IMR-90 (cell line): ENCODE data around the gene SDS. TPM values are rescaled to one million over a fixed set of nuclear protein-coding genes. Genes with fewer than 3 reads are reported as not detected.

Source experiments
- ATAC-seq: fragments of 200-7000 bp; cut with Tn5 transposase; 2 replicates; pipeline ENCODE4 v1.9.1; 2020; ENCODE audit warnings: low read depth, mild to moderate bottlenecking, moderate library complexity
- BruUV-seq: library from RNA; stranded (reverse); fragments of 400-500 nt; replicated peaks from 2 replicates; lab custom pipeline; 2021; lab: Mats Ljungman, UMichigan
- CTCF ChIA-PET: fragments of 300-600 bp; formaldehyde crosslinking; extraction: SDS; loops from one replicate; lab custom pipeline; 2021; ENCODE audit warnings: antibody characterized with exemption; lab: Yijun Ruan, JAX
- POLR2A ChIA-PET: fragments of 300-600 bp; sonication (Branson Sonifier 250); formaldehyde crosslinking; loops from one replicate; lab custom pipeline; 2022; ENCODE audit warnings: antibody characterized with exemption; ENCODE audit not compliant: unreplicated experiment; lab: Charles Lee
- DNase-seq: peaks from one replicate; pipeline ENCODE4 v3.0.0; 2013
- H2AFZ ChIP-seq: replicated peaks from 2 replicates; pipeline ENCODE3; 2013; ENCODE audit warnings: low read length, mild to moderate bottlenecking; ENCODE audit not compliant: poor library complexity
- H2AK5ac ChIP-seq: 2 replicates; pipeline ENCODE4 v1.6.1; 2013; ENCODE audit warnings: low read depth, low read length, inconsistent platforms
- H2AK9ac ChIP-seq: replicated peaks from 2 replicates; pipeline ENCODE3; 2013; ENCODE audit warnings: mild to moderate bottlenecking, low read depth, low read length, moderate library complexity; ENCODE audit not compliant: poor library complexity
- H2BK120ac ChIP-seq: 2 replicates; pipeline ENCODE4 v1.6.1; 2013; ENCODE audit warnings: low read depth, low read length, inconsistent platforms
- H2BK15ac ChIP-seq: 3 replicates; pipeline ENCODE4 v1.6.1; 2013; ENCODE audit warnings: low read depth, low read length, inconsistent platforms
- H2BK20ac ChIP-seq: 2 replicates; pipeline ENCODE4 v1.6.1; 2013; ENCODE audit warnings: low read depth, mild to moderate bottlenecking, inconsistent platforms, low read length, moderate library complexity
- H2BK5ac ChIP-seq: 2 replicates; pipeline ENCODE4 v1.6.1; 2013; ENCODE audit warnings: mild to moderate bottlenecking, low read depth, low read length, inconsistent platforms; ENCODE audit not compliant: poor library complexity, severe bottlenecking
- H3K14ac ChIP-seq: replicated peaks from 2 replicates; pipeline ENCODE4 v1.6.1; 2013; ENCODE audit warnings: low read depth, low read length, inconsistent platforms
- H3K18ac ChIP-seq: 2 replicates; pipeline ENCODE4 v1.6.1; 2013; ENCODE audit warnings: low read depth, low read length, control low read depth
- H3K23ac ChIP-seq: 2 replicates; pipeline ENCODE4 v1.6.1; 2013; ENCODE audit warnings: low read depth, low read length, inconsistent platforms
- H3K27ac ChIP-seq: 2 replicates; pipeline ENCODE4 v1.5.1; 2013; ENCODE audit warnings: mild to moderate bottlenecking, control low read depth, low read length; ENCODE audit not compliant: insufficient read depth
- H3K27me3 ChIP-seq: 2 replicates; pipeline ENCODE4 v1.6.1; 2013; ENCODE audit warnings: low read length; ENCODE audit not compliant: control insufficient read depth, insufficient read depth
- H3K36me3 ChIP-seq: 2 replicates; pipeline ENCODE4 v1.6.1; 2013; ENCODE audit warnings: low read length, mixed read lengths; ENCODE audit not compliant: control insufficient read depth, insufficient read depth
- H3K4ac ChIP-seq: 2 replicates; pipeline ENCODE4 v1.6.1; 2013; ENCODE audit warnings: low read depth, low read length, inconsistent platforms
- H3K4me1 ChIP-seq: 2 replicates; pipeline ENCODE4 v1.6.1; 2013; ENCODE audit warnings: low read length, mixed read lengths; ENCODE audit not compliant: control insufficient read depth, insufficient read depth
- H3K4me2 ChIP-seq: 2 replicates; pipeline ENCODE4 v1.6.1; 2013; ENCODE audit warnings: low read depth, mild to moderate bottlenecking, control low read depth, low read length, moderate library complexity
- H3K4me3 ChIP-seq: 2 replicates; pipeline ENCODE4 v1.5.1; 2013; ENCODE audit warnings: low read depth, mild to moderate bottlenecking, control low read depth, low read length, moderate library complexity; ENCODE audit not compliant: insufficient read depth
- H3K56ac ChIP-seq: 2 replicates; pipeline ENCODE4 v1.6.1; 2013; ENCODE audit warnings: low read length, inconsistent platforms; ENCODE audit not compliant: insufficient read depth; ENCODE audit errors: extremely low read depth
- H3K79me1 ChIP-seq, 2 experiments: 2 replicates each; pipeline ENCODE4 v1.6.1; 2013; ENCODE audit warnings: low read length in 2 of 2, inconsistent platforms in 1 of 2, low read depth in 1 of 2
- H3K9ac ChIP-seq: 2 replicates; pipeline ENCODE4 v1.6.1; 2013; ENCODE audit warnings: low read depth, low read length, control low read depth
- H3K9me1 ChIP-seq: 2 replicates; pipeline ENCODE4 v1.6.1; 2013; ENCODE audit warnings: low read length, inconsistent platforms; ENCODE audit not compliant: insufficient read depth
- H3K9me3 ChIP-seq: 2 replicates; pipeline ENCODE4 v1.6.1; 2013; ENCODE audit warnings: low read length; ENCODE audit not compliant: control insufficient read depth, insufficient read depth
- H4K20me1 ChIP-seq: 2 replicates; pipeline ENCODE4 v1.6.1; 2013; ENCODE audit warnings: low read length, inconsistent platforms; ENCODE audit not compliant: insufficient read depth
- H4K5ac ChIP-seq: 2 replicates; pipeline ENCODE4 v1.6.1; 2013; ENCODE audit warnings: mild to moderate bottlenecking, low read depth, low read length, control low read depth
- H4K8ac ChIP-seq, 2 experiments: 2 replicates each; pipeline ENCODE4 v1.6.1; 2013; ENCODE audit warnings: low read depth in 2 of 2, low read length in 2 of 2, control low read depth in 1 of 2, inconsistent platforms in 1 of 2
- H4K91ac ChIP-seq: 2 replicates; pipeline ENCODE4 v1.6.1; 2013; ENCODE audit warnings: low read depth, low read length, inconsistent platforms; ENCODE audit not compliant: insufficient read depth
- BHLHE40 ChIP-seq: fragments of 150-350 bp; IDR thresholded peaks from 2 replicates; pipeline ENCODE4 v1.6.1; 2016; ENCODE audit warnings: mild to moderate bottlenecking, low read depth, low read length
- CEBPB ChIP-seq: IDR thresholded peaks from 2 replicates; pipeline ENCODE4 v1.6.1; 2012; ENCODE audit warnings: low read depth, low read length, improper control_type of control experiment
- CHD1 ChIP-seq: IDR thresholded peaks from 2 replicates; pipeline ENCODE4 v1.6.1; 2012; ENCODE audit warnings: low read depth, low read length, improper control_type of control experiment
- CTCF ChIP-seq: conservative IDR thresholded peaks from 2 replicates; pipeline ENCODE4 v1.5.1; 2012; ENCODE audit warnings: mild to moderate bottlenecking, low read depth, low read length, improper control_type of control experiment
- ELK1 ChIP-seq: fragments of 150-350 bp; IDR thresholded peaks from 2 replicates; pipeline ENCODE4 v1.6.1; 2016; ENCODE audit warnings: low read depth, mild to moderate bottlenecking, low read length, moderate library complexity, borderline replicate concordance
- FOS ChIP-seq: fragments of 150-350 bp; IDR thresholded peaks from 2 replicates; pipeline ENCODE4 v1.6.1; 2016; ENCODE audit warnings: low read depth, low read length
- MAFK ChIP-seq: IDR thresholded peaks from 2 replicates; pipeline ENCODE4 v1.6.1; 2012; ENCODE audit warnings: low read depth, low read length, improper control_type of control experiment
- MAZ ChIP-seq: IDR thresholded peaks from 2 replicates; pipeline ENCODE4 v1.6.1; 2012; ENCODE audit warnings: low read depth, mild to moderate bottlenecking, low read length, improper control_type of control experiment, moderate library complexity, borderline replicate concordance
- MXI1 ChIP-seq: IDR thresholded peaks from 2 replicates; pipeline ENCODE4 v1.6.1; 2012; ENCODE audit warnings: low read depth, mild to moderate bottlenecking, low read length, moderate library complexity, borderline replicate concordance
- NFE2L2 ChIP-seq: fragments of 150-350 bp; IDR thresholded peaks from 2 replicates; pipeline ENCODE4 v1.6.1; 2016; ENCODE audit warnings: low read depth, mild to moderate bottlenecking, low read length
- POLR2A ChIP-seq: IDR thresholded peaks from 2 replicates; pipeline ENCODE4 v1.6.1; 2012; ENCODE audit warnings: mild to moderate bottlenecking, low read depth, low read length
- RAD21 ChIP-seq: IDR thresholded peaks from 2 replicates; pipeline ENCODE4 v1.6.1; 2012; ENCODE audit warnings: low read length, improper control_type of control experiment
- RCOR1 ChIP-seq: IDR thresholded peaks from 2 replicates; pipeline ENCODE4 v1.6.1; 2012; ENCODE audit warnings: mild to moderate bottlenecking, low read length, improper control_type of control experiment; ENCODE audit not compliant: insufficient replicate concordance
- RFX5 ChIP-seq: IDR thresholded peaks from 2 replicates; pipeline ENCODE4 v1.8.0; 2012; ENCODE audit warnings: low read depth, mild to moderate bottlenecking, low read length, moderate library complexity
- SMC3 ChIP-seq: fragments of 150-350 bp; IDR thresholded peaks from 2 replicates; pipeline ENCODE4 v1.6.1; 2016; ENCODE audit warnings: low read depth, mild to moderate bottlenecking, antibody characterized with exemption, low read length, moderate library complexity
- USF2 ChIP-seq: fragments of 150-350 bp; IDR thresholded peaks from 2 replicates; pipeline ENCODE4 v1.6.1; 2017; ENCODE audit warnings: mild to moderate bottlenecking, antibody characterized with exemption, low read length, low read depth
- WGBS, 2 experiments: methylation state at CpG; one replicate each; pipeline versions ENCODE4 v1.1.5 to v1.1.7; 2013; ENCODE audit warnings: missing lambda C conversion rate in 2 of 2; ENCODE audit not compliant: insufficient read length in 1 of 2; ENCODE audit errors: extremely low coverage in 2 of 2; 5-methylcytosine and 5-hydroxymethylcytosine counted together
- dilution Hi-C: fragments of 300-500 bp; cut with HindIII; formaldehyde crosslinking; loops from one replicate; pipeline ENCODE4 v1.14.3; 2018; ENCODE audit warnings: low sequenced_read_pairs; ENCODE audit not compliant: unreplicated experiment
- in situ Hi-C: fragments of 300-500 bp; cut with MboI; formaldehyde crosslinking; loops from 3 replicates; pipeline ENCODE4 v1.14.3; 2019; ENCODE audit warnings: low sequenced_read_pairs, inconsistent platforms, mixed read lengths
- intact Hi-C: fragments of 100-400 bp; cut with micrococcal nuclease; formaldehyde crosslinking; loops from 2 replicates; pipeline ENCODE4 v1.10.0; 2022
- polyA plus RNA-seq, 3 experiments: library from polyadenylated mRNA; depleted of rRNA; stranded (reverse); fragments of >200 nt; gene quantifications; 2 replicates each; pipeline ENCODE4 v1.2.3, GENCODE V29; 2012; ENCODE audit warnings: low replicate concordance in 1 of 3
- total RNA-seq: library from RNA; depleted of rRNA; stranded (reverse); fragments of >200 nt; gene quantifications from 2 replicates; pipeline ENCODE4 v1.2.3, GENCODE V29; 2012

The SDS gene
- total and polyA plus RNA-seq, 2 of the 4 experiments (the other 2 are of a cell fraction): not detected

- H3K27ac ChIP-seq: no peak overlapping the region
- no peak overlapping the region for H3K4ac ChIP-seq
- H3K4me3 ChIP-seq: no peak overlapping the region
- H2AFZ ChIP-seq: no peak overlapping the region
- no peak overlapping the region for H2BK15ac ChIP-seq
- no TSS peak for BruUV-seq
- CTCF ChIA-PET: interaction anchor here (1.0 kb wide), 1 partner anchor 16 kb away, joined by 4 read pairs; no protein-coding TSS in a partner anchor
- H4K91ac ChIP-seq: no peak overlapping the region
- ATAC-seq: no peak; the same call in 1 of the 2 replicates
- no peak overlapping the region for H2AK9ac ChIP-seq
- H3K56ac ChIP-seq: no peak overlapping the region
- H3K9ac ChIP-seq: no peak overlapping the region
- intact Hi-C loops: no loop called here
- no peak overlapping the region for H2BK5ac ChIP-seq
- dilution Hi-C loops: no loop called here
- no peak overlapping the region for H3K23ac ChIP-seq
- H3K27me3 ChIP-seq: peaks cover 11% of the 10 kb centered on the region
- no peak overlapping the region for H3K14ac ChIP-seq
- no peak for TF ChIP-seq POLR2A
- TF ChIP-seq RAD21: no peak
- TF ChIP-seq CTCF: no peak
- no peak for TF ChIP-seq BHLHE40
- TF ChIP-seq ELK1: no peak
- no peak for TF ChIP-seq RFX5
- no peak for TF ChIP-seq CEBPB
- TF ChIP-seq RCOR1: no peak
- TF ChIP-seq MAFK: no peak
- no peak for TF ChIP-seq CHD1
- no peak for TF ChIP-seq NFE2L2
- no peak for TF ChIP-seq USF2
- no peak for TF ChIP-seq SMC3
- no peak for TF ChIP-seq FOS
- no peak for TF ChIP-seq MAZ
- no peak for TF ChIP-seq MXI1
- H3K4me2 ChIP-seq: no peak overlapping the region
- no peaks in the 10 kb centered on the region for H3K9me1 ChIP-seq
- POLR2A ChIA-PET: no interaction called here
- no peaks in the 10 kb centered on the region for H3K4me1 ChIP-seq
- no peak overlapping the region for H2BK120ac ChIP-seq
- H3K36me3 ChIP-seq: no peaks in the 10 kb centered on the region
- no peak for DNase-seq
- H4K20me1 ChIP-seq: no peaks in the 10 kb centered on the region
- H4K8ac ChIP-seq: no peak overlapping the region
- H2AK5ac ChIP-seq: no peak overlapping the region
- no peaks in the 10 kb centered on the region for H3K79me1 ChIP-seq
- no peak overlapping the region for H3K18ac ChIP-seq
- H2BK20ac ChIP-seq: no peak overlapping the region
- no peaks in the 10 kb centered on the region for H3K9me3 ChIP-seq
- H4K5ac ChIP-seq: no peak overlapping the region
- 60% methylated on average over 1 of the region's 6 CpGs; no CpG with 5 or more reads in 1 of the 2 experiments for WGBS, 2 experiments
- in situ Hi-C loops: no loop called here
Measured at GRCh38 chr12:113445544-113446171, 42.0 kb upstream of the SDS start.
